ENCODE data around the gene AP3D1.

The AP3D1 gene

GRCh38 chr19:2053601-2054389 lies 97.6 kb downstream of the AP3D1 start:
- TF ChIP-seq CTCF (IDR thresholded peaks at IDR 0.05) (no peak), ZFX (IDR thresholded peaks at IDR 0.05; ENCODE audit: borderline replicate concordance) (no peak)
- H3K27ac ChIP-seq: peak overlapping the region; percentile 87; the same call in 1 of the 2 replicates

- no peak for TF ChIP-seq ZFX (IDR thresholded peaks at IDR 0.05; ENCODE audit: borderline replicate concordance)
- TF ChIP-seq CTCF (IDR thresholded peaks at IDR 0.05): no peak
- peak overlapping the region; percentile 87 for H3K27ac ChIP-seq
These were observed 99.3 kb downstream of the AP3D1 start for GRCh38 chr19:2051773-2052704.

- TF ChIP-seq CTCF (IDR thresholded peaks at IDR 0.05) (peak; percentile 71), ZFX (IDR thresholded peaks at IDR 0.05; ENCODE audit: borderline replicate concordance) (no peak)
- H3K27ac ChIP-seq: peak within 1 kb of the TSS; percentile 87
These were observed 100.2 kb downstream of the AP3D1 start, which contains the start of gene MKNK2 for GRCh38 chr19:2050991-2051772. Gene MKNK2 (minus strand): TSS chr19:2051244. CDS start chr19:2050851, 393 bp downstream.
